IMR-90 (cell line): ENCODE measurements around the gene C5orf58. TPM values are rescaled to one million over a fixed set of nuclear protein-coding genes. Genes with fewer than 3 reads are reported as not detected.

Experiments used
- ATAC-seq: fragments of 200-7000 bp; cut with Tn5 transposase; 2 replicates; pipeline ENCODE4 v1.9.1; 2020; ENCODE audit warnings: low read depth, mild to moderate bottlenecking, moderate library complexity
- BruUV-seq: library from RNA; stranded (reverse); fragments of 400-500 nt; replicated peaks from 2 replicates; lab custom pipeline; 2021; lab: Mats Ljungman, UMichigan
- CTCF ChIA-PET: fragments of 300-600 bp; formaldehyde crosslinking; extraction: SDS; loops from one replicate; lab custom pipeline; 2021; ENCODE audit warnings: antibody characterized with exemption; lab: Yijun Ruan, JAX
- POLR2A ChIA-PET: fragments of 300-600 bp; sonication (Branson Sonifier 250); formaldehyde crosslinking; loops from one replicate; lab custom pipeline; 2022; ENCODE audit warnings: antibody characterized with exemption; ENCODE audit not compliant: unreplicated experiment; lab: Charles Lee
- DNase-seq: peaks from one replicate; pipeline ENCODE4 v3.0.0; 2013
- H2AFZ ChIP-seq: replicated peaks from 2 replicates; pipeline ENCODE3; 2013; ENCODE audit warnings: low read length, mild to moderate bottlenecking; ENCODE audit not compliant: poor library complexity
- H2AK5ac ChIP-seq: 2 replicates; pipeline ENCODE4 v1.6.1; 2013; ENCODE audit warnings: low read depth, low read length, inconsistent platforms
- H2AK9ac ChIP-seq: replicated peaks from 2 replicates; pipeline ENCODE3; 2013; ENCODE audit warnings: mild to moderate bottlenecking, low read depth, low read length, moderate library complexity; ENCODE audit not compliant: poor library complexity
- H2BK120ac ChIP-seq: 2 replicates; pipeline ENCODE4 v1.6.1; 2013; ENCODE audit warnings: low read depth, low read length, inconsistent platforms
- H2BK15ac ChIP-seq: 3 replicates; pipeline ENCODE4 v1.6.1; 2013; ENCODE audit warnings: low read depth, low read length, inconsistent platforms
- H2BK20ac ChIP-seq: 2 replicates; pipeline ENCODE4 v1.6.1; 2013; ENCODE audit warnings: low read depth, mild to moderate bottlenecking, inconsistent platforms, low read length, moderate library complexity
- H2BK5ac ChIP-seq: 2 replicates; pipeline ENCODE4 v1.6.1; 2013; ENCODE audit warnings: mild to moderate bottlenecking, low read depth, low read length, inconsistent platforms; ENCODE audit not compliant: poor library complexity, severe bottlenecking
- H3K14ac ChIP-seq: replicated peaks from 2 replicates; pipeline ENCODE4 v1.6.1; 2013; ENCODE audit warnings: low read depth, low read length, inconsistent platforms
- H3K18ac ChIP-seq: 2 replicates; pipeline ENCODE4 v1.6.1; 2013; ENCODE audit warnings: low read depth, low read length, control low read depth
- H3K23ac ChIP-seq: 2 replicates; pipeline ENCODE4 v1.6.1; 2013; ENCODE audit warnings: low read depth, low read length, inconsistent platforms
- H3K27ac ChIP-seq: 2 replicates; pipeline ENCODE4 v1.5.1; 2013; ENCODE audit warnings: mild to moderate bottlenecking, control low read depth, low read length; ENCODE audit not compliant: insufficient read depth
- H3K27me3 ChIP-seq: 2 replicates; pipeline ENCODE4 v1.6.1; 2013; ENCODE audit warnings: low read length; ENCODE audit not compliant: control insufficient read depth, insufficient read depth
- H3K36me3 ChIP-seq: 2 replicates; pipeline ENCODE4 v1.6.1; 2013; ENCODE audit warnings: low read length, mixed read lengths; ENCODE audit not compliant: control insufficient read depth, insufficient read depth
- H3K4ac ChIP-seq: 2 replicates; pipeline ENCODE4 v1.6.1; 2013; ENCODE audit warnings: low read depth, low read length, inconsistent platforms
- H3K4me1 ChIP-seq: 2 replicates; pipeline ENCODE4 v1.6.1; 2013; ENCODE audit warnings: low read length, mixed read lengths; ENCODE audit not compliant: control insufficient read depth, insufficient read depth
- H3K4me2 ChIP-seq: 2 replicates; pipeline ENCODE4 v1.6.1; 2013; ENCODE audit warnings: low read depth, mild to moderate bottlenecking, control low read depth, low read length, moderate library complexity
- H3K4me3 ChIP-seq: 2 replicates; pipeline ENCODE4 v1.5.1; 2013; ENCODE audit warnings: low read depth, mild to moderate bottlenecking, control low read depth, low read length, moderate library complexity; ENCODE audit not compliant: insufficient read depth
- H3K56ac ChIP-seq: 2 replicates; pipeline ENCODE4 v1.6.1; 2013; ENCODE audit warnings: low read length, inconsistent platforms; ENCODE audit not compliant: insufficient read depth; ENCODE audit errors: extremely low read depth
- H3K79me1 ChIP-seq, 2 experiments: 2 replicates each; pipeline ENCODE4 v1.6.1; 2013; ENCODE audit warnings: low read length in 2 of 2, inconsistent platforms in 1 of 2, low read depth in 1 of 2
- H3K9ac ChIP-seq: 2 replicates; pipeline ENCODE4 v1.6.1; 2013; ENCODE audit warnings: low read depth, low read length, control low read depth
- H3K9me1 ChIP-seq: 2 replicates; pipeline ENCODE4 v1.6.1; 2013; ENCODE audit warnings: low read length, inconsistent platforms; ENCODE audit not compliant: insufficient read depth
- H3K9me3 ChIP-seq: 2 replicates; pipeline ENCODE4 v1.6.1; 2013; ENCODE audit warnings: low read length; ENCODE audit not compliant: control insufficient read depth, insufficient read depth
- H4K20me1 ChIP-seq: 2 replicates; pipeline ENCODE4 v1.6.1; 2013; ENCODE audit warnings: low read length, inconsistent platforms; ENCODE audit not compliant: insufficient read depth
- H4K5ac ChIP-seq: 2 replicates; pipeline ENCODE4 v1.6.1; 2013; ENCODE audit warnings: mild to moderate bottlenecking, low read depth, low read length, control low read depth
- H4K8ac ChIP-seq, 2 experiments: 2 replicates each; pipeline ENCODE4 v1.6.1; 2013; ENCODE audit warnings: low read depth in 2 of 2, low read length in 2 of 2, control low read depth in 1 of 2, inconsistent platforms in 1 of 2
- H4K91ac ChIP-seq: 2 replicates; pipeline ENCODE4 v1.6.1; 2013; ENCODE audit warnings: low read depth, low read length, inconsistent platforms; ENCODE audit not compliant: insufficient read depth
- BHLHE40 ChIP-seq: fragments of 150-350 bp; IDR thresholded peaks from 2 replicates; pipeline ENCODE4 v1.6.1; 2016; ENCODE audit warnings: mild to moderate bottlenecking, low read depth, low read length
- CEBPB ChIP-seq: IDR thresholded peaks from 2 replicates; pipeline ENCODE4 v1.6.1; 2012; ENCODE audit warnings: low read depth, low read length, improper control_type of control experiment
- CHD1 ChIP-seq: IDR thresholded peaks from 2 replicates; pipeline ENCODE4 v1.6.1; 2012; ENCODE audit warnings: low read depth, low read length, improper control_type of control experiment
- CTCF ChIP-seq: conservative IDR thresholded peaks from 2 replicates; pipeline ENCODE4 v1.5.1; 2012; ENCODE audit warnings: mild to moderate bottlenecking, low read depth, low read length, improper control_type of control experiment
- ELK1 ChIP-seq: fragments of 150-350 bp; IDR thresholded peaks from 2 replicates; pipeline ENCODE4 v1.6.1; 2016; ENCODE audit warnings: low read depth, mild to moderate bottlenecking, low read length, moderate library complexity, borderline replicate concordance
- FOS ChIP-seq: fragments of 150-350 bp; IDR thresholded peaks from 2 replicates; pipeline ENCODE4 v1.6.1; 2016; ENCODE audit warnings: low read depth, low read length
- MAFK ChIP-seq: IDR thresholded peaks from 2 replicates; pipeline ENCODE4 v1.6.1; 2012; ENCODE audit warnings: low read depth, low read length, improper control_type of control experiment
- MAZ ChIP-seq: IDR thresholded peaks from 2 replicates; pipeline ENCODE4 v1.6.1; 2012; ENCODE audit warnings: low read depth, mild to moderate bottlenecking, low read length, improper control_type of control experiment, moderate library complexity, borderline replicate concordance
- MXI1 ChIP-seq: IDR thresholded peaks from 2 replicates; pipeline ENCODE4 v1.6.1; 2012; ENCODE audit warnings: low read depth, mild to moderate bottlenecking, low read length, moderate library complexity, borderline replicate concordance
- NFE2L2 ChIP-seq: fragments of 150-350 bp; IDR thresholded peaks from 2 replicates; pipeline ENCODE4 v1.6.1; 2016; ENCODE audit warnings: low read depth, mild to moderate bottlenecking, low read length
- POLR2A ChIP-seq: IDR thresholded peaks from 2 replicates; pipeline ENCODE4 v1.6.1; 2012; ENCODE audit warnings: mild to moderate bottlenecking, low read depth, low read length
- RAD21 ChIP-seq: IDR thresholded peaks from 2 replicates; pipeline ENCODE4 v1.6.1; 2012; ENCODE audit warnings: low read length, improper control_type of control experiment
- RCOR1 ChIP-seq: IDR thresholded peaks from 2 replicates; pipeline ENCODE4 v1.6.1; 2012; ENCODE audit warnings: mild to moderate bottlenecking, low read length, improper control_type of control experiment; ENCODE audit not compliant: insufficient replicate concordance
- RFX5 ChIP-seq: IDR thresholded peaks from 2 replicates; pipeline ENCODE4 v1.8.0; 2012; ENCODE audit warnings: low read depth, mild to moderate bottlenecking, low read length, moderate library complexity
- SMC3 ChIP-seq: fragments of 150-350 bp; IDR thresholded peaks from 2 replicates; pipeline ENCODE4 v1.6.1; 2016; ENCODE audit warnings: low read depth, mild to moderate bottlenecking, antibody characterized with exemption, low read length, moderate library complexity
- USF2 ChIP-seq: fragments of 150-350 bp; IDR thresholded peaks from 2 replicates; pipeline ENCODE4 v1.6.1; 2017; ENCODE audit warnings: mild to moderate bottlenecking, antibody characterized with exemption, low read length, low read depth
- WGBS, 2 experiments: methylation state at CpG; one replicate each; pipeline versions ENCODE4 v1.1.5 to v1.1.7; 2013; ENCODE audit warnings: missing lambda C conversion rate in 2 of 2; ENCODE audit not compliant: insufficient read length in 1 of 2; ENCODE audit errors: extremely low coverage in 2 of 2; 5-methylcytosine and 5-hydroxymethylcytosine counted together
- dilution Hi-C: fragments of 300-500 bp; cut with HindIII; formaldehyde crosslinking; loops from one replicate; pipeline ENCODE4 v1.14.3; 2018; ENCODE audit warnings: low sequenced_read_pairs; ENCODE audit not compliant: unreplicated experiment
- in situ Hi-C: fragments of 300-500 bp; cut with MboI; formaldehyde crosslinking; loops from 3 replicates; pipeline ENCODE4 v1.14.3; 2019; ENCODE audit warnings: low sequenced_read_pairs, inconsistent platforms, mixed read lengths
- intact Hi-C: fragments of 100-400 bp; cut with micrococcal nuclease; formaldehyde crosslinking; loops from 2 replicates; pipeline ENCODE4 v1.10.0; 2022
- polyA plus RNA-seq, 3 experiments: library from polyadenylated mRNA; depleted of rRNA; stranded (reverse); fragments of >200 nt; gene quantifications; 2 replicates each; pipeline ENCODE4 v1.2.3, GENCODE V29; 2012; ENCODE audit warnings: low replicate concordance in 1 of 3
- total RNA-seq: library from RNA; depleted of rRNA; stranded (reverse); fragments of >200 nt; gene quantifications from 2 replicates; pipeline ENCODE4 v1.2.3, GENCODE V29; 2012

Gene C5orf58
- total and polyA plus RNA-seq, 2 of the 4 experiments (the other 2 are of a cell fraction), result not detected

- BruUV-seq, result no TSS peak
- no peaks in the 10 kb centered on the region for H3K79me1 ChIP-seq
- CTCF ChIA-PET, result no interaction called here
These were observed 57.7 kb downstream of the C5orf58 start for GRCh38 chr5:170290498-170290897.

More at GRCh38 chr5:170290498-170290897, 57.7 kb downstream of the C5orf58 start:
- H2AK9ac ChIP-seq, result no peak overlapping the region
- dilution Hi-C loops (no loop called here), intact Hi-C loops (no loop called here), in situ Hi-C loops (no loop called here)
- ATAC-seq (no peak), DNase-seq (no peak)
- no peak overlapping the region for H2BK5ac ChIP-seq
- no peaks in the 10 kb centered on the region for H3K27me3 ChIP-seq
- WGBS, 2 experiments, result 40% methylated on average over 1 of the region's 3 CpGs; no CpG with 5 or more reads in 1 of the 2 experiments
- no peak for TF ChIP-seq MAFK
- TF ChIP-seq CEBPB, result no peak
- TF ChIP-seq CHD1, result no peak
- no peak for TF ChIP-seq NFE2L2
- no peak for TF ChIP-seq CTCF
- TF ChIP-seq MXI1, result no peak
- TF ChIP-seq USF2, result no peak
- TF ChIP-seq ELK1, result no peak
- no peak for TF ChIP-seq RFX5
- no peak for TF ChIP-seq RAD21
- no peak for TF ChIP-seq MAZ
- no peak for TF ChIP-seq BHLHE40
- no peak for TF ChIP-seq POLR2A
- no peak for TF ChIP-seq RCOR1
- no peak for TF ChIP-seq FOS
- no peak for TF ChIP-seq SMC3
- no peak overlapping the region for H3K18ac ChIP-seq
- no peak overlapping the region for H2AK5ac ChIP-seq
- no peak overlapping the region for H4K5ac ChIP-seq
- H3K9ac ChIP-seq, result no peak overlapping the region
- H3K4me2 ChIP-seq, result no peak overlapping the region
- H2BK120ac ChIP-seq, result no peak overlapping the region
- H3K14ac ChIP-seq, result no peak overlapping the region
- no peaks in the 10 kb centered on the region for H3K9me3 ChIP-seq
- H3K4ac ChIP-seq, result no peak overlapping the region
- no peak overlapping the region for H4K91ac ChIP-seq
- no peaks in the 10 kb centered on the region for H3K36me3 ChIP-seq
- no peak overlapping the region for H2AFZ ChIP-seq
- no peak overlapping the region for H3K27ac ChIP-seq
- no peak overlapping the region for H4K8ac ChIP-seq
- no peak overlapping the region for H3K4me3 ChIP-seq
- H4K20me1 ChIP-seq, result no peaks in the 10 kb centered on the region
- H3K9me1 ChIP-seq, result no peaks in the 10 kb centered on the region
- no peak overlapping the region for H3K23ac ChIP-seq
- no peak overlapping the region for H3K56ac ChIP-seq
- no peak overlapping the region for H2BK20ac ChIP-seq
- no peaks in the 10 kb centered on the region for H3K4me1 ChIP-seq
- POLR2A ChIA-PET, result no interaction called here
- H2BK15ac ChIP-seq, result no peak overlapping the region
